ENCODE measurements around the gene RIPOR1.
"Not testable (repeated sequence)": the region's sequence is repeated elsewhere in the genome, so short reads cannot be mapped to it uniquely, and the experiment has no call there.

Gene RIPOR1

DNA sequence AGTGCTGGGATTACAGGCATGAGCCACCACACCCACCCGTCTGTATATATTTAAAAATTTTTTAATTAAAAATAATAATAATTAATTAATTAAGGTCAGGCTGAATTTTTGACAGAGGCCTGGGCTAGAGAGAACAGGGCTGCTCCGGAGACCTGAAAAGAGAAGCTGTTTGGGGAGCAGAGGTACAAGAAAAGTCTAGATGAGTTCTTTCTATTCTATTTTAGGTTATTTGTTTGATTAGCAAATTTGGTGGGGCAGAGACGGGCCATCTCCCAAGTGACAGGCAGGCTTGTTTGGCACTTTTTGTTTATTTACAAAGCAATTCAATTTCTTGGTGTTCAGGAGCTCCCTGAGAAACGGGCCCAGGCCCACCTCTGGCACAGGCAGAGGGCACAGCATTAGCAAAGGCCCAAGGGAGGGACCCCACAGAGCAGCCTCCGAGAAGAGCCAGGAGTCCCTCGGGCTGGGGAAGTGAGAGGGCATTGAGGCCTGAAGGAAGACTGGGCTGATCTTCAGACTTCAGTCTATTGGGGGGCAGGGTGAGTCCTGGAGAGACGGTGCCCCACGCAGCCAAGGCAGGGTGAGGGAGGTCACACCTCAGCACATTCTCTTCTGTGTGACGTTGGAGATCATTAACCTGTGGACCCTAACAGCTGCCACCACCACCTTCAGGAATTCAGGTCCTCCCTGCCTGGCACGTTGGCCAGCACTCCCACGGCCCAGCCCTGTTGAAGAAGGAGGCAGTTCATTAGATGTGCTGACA is 10.8 kb upstream of the RIPOR1 start:
- no peak for DNase-seq

DNA sequence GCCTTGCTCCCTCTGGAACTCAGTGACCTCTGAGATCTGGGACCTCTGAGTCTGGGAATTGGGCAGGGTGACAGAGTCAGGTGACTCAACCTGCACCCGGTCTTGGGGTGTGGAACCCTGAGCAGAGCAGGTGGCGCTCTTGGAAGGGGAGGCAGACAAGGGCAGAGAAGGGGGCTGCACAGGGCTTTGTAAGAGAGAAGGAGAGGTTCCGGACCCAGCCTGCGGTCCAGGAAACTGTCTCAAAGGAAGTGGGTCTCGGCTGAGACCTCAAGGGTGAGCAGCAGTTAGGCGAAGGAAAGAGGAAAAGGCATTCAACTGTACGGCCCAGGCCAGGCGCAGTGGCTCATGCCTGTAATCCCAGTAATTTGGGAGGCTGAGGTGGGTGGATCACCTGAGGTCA is 10.0 kb upstream of the RIPOR1 start:
- no peak for DNase-seq

DNA sequence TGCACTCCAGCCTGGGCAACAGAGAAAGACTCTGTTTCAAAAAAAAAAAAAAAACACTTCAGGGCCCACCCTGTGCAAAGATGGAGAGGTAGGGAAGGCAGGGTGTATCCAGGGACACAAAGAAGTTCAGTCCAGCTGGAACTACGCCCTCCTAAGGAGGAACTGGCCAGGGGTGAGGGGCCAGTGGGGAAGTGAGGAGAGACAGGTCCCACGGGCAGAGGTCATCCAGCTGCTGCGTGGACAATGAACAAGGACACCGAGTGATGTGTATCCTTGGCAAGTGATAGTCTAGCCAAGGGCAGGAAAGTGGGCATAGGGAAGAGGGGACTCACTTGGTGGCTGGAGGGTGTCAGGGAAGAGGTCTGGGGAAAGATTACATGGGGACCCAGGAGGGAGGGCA is 9.4 kb upstream of the RIPOR1 start:
- no peak for DNase-seq

DNA sequence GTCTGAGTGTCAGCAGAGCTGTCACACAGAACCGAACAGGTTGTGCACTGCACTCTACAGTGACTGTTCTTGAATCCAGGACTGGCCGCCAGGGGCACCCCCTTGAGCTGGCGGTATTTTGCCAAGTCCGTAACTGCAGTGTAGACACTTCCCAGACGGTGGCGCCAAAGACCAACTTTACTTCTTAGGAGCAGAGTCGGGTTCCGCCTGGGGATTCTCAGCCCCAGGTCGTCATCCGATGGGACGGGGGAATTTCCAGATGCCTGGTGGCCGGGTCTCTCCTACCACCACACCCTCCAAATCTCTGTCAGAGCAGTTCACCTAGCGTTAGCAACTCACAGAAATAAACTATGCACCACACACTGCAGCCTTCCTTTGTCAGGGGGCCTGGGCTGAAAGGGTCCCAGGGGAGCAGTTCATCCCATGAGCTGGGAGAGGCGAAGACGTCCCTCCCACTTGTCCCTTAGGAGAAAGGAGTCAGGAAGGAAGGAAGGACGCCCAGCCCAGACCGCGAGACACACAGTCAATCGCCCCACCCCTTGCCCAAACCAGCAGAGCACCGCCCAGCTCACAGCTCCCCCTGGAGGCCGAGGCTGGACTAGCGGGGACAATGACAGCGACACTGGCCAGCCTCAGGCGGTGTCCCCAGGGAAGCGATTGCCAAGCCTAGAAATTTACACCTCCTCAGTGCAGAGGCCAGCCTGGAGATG is 7.4 kb upstream of the RIPOR1 start:
- DNase-seq = peak; percentile 96

DNA sequence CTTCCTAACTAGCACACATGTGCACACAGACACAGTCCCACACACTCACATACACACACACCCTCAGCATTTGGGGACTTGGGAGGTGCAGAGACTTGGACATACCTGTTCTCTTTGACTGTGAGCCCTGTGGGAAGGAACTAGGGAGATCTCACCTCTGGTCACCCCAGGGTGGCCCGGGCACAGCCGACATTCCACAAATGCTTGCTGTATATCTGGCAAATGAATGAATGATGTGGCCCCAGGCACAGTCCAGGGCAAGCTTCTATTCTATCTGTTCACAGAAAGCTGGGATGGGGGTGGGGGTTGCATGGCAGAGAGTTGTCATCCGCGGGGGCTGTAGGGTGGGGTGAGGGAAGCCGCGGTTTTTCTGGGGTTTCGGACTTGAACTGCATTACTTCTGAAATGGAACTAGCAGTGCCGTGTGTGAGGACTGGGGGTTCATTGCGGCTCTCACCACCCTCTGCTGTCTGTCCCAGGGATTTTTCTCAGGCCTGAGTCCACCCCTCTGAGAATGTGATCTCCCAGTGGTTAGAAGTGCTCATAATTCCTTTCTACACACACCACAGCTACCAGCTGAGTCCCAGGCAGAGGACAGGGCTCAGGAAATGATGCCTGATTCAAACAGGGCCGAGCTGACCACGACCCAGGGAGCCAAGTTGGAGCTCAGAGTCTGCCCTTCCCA is 3.3 kb upstream of the RIPOR1 start:
- DNase-seq = no peak

DNA sequence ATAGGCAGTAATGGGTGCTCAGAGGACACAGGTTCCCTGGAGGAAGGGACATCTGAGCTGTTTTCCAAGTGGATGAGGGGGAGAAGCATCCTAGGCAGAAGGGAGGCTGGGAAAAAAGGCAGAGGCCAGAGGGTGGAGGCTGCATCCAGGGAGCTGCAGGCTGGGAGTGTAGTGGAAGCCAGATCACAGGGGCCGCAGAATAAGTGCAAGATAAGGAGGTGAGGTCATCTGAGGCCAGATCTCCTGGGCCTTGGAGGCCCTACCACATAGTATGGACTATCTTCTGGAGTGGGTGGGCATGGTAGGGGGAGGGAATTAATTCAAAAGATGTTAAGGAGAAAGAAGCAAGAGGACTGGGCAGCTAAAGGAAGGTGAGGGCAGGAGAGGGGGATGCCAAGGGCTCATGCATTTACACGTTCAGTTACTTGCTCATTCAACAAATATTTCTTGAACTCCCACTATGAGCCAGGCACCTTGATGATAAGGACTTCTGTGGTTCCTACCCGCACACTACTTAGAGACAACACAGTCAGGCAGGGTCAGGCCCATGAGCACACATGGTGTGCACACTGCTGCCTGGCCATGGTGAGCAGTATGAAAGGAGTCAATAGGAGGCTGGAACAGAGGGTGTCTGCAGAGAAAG is 2.4 kb upstream of the RIPOR1 start:
- no peak for DNase-seq

DNA sequence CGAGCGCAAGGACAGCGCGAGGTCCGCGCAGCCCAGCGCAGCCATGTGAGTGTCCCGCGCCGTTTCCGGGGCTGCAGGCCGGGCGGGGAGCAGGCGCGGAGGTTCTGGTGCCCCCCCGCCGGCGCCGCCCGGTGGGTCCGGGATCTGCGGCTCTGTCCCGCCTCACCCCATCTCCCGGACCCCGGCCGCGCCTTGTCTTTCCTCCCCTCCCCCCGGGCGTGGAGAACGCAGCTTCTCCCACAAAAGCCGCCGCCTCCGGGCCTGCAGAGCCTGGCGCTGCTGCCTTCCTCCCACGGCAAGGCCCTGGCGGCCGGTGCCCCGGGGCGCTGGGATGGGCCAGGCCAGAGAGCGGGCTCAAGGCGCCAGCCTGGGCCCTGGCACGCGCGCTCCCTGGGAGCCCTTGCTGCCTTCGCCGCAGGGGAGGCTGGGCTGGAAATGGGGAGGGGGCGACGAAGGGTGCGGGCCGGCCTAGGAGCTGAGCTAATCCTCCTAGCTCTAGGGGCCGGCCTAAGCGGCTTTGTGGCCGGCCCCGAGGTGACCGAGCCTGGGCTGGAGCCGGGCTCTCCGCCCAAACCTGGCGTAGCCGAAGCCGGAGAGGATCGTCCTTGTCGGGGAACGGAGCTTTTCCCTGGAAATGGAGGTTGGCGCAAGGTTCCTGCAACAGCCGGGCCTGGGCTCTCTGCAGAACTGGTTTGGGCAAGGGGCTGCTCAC is 397 bp downstream of the RIPOR1 start:
- DNase-seq = peak; percentile 85

DNA sequence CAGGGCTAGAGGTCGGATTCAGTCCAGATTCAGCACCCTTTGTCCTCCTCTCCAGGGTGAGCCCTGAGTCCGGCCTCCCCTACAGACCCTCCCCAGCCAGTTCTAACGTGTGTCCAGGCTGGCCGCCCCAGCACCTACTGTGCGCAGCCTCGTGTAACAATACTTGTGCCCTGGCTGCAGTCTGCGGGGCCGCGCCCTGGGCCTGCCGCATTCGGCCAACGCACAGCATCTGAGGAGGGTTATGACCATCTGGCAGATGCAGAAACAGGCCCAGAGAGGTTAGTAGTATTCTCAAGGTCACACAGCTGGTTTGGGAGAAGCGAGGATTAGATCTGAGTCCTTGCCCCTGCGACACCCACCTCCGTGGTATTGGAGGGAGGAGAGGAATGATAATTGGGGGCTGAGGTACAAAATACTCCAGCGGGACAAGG is 968 bp downstream of the RIPOR1 start:
- DNase-seq = no peak

DNA sequence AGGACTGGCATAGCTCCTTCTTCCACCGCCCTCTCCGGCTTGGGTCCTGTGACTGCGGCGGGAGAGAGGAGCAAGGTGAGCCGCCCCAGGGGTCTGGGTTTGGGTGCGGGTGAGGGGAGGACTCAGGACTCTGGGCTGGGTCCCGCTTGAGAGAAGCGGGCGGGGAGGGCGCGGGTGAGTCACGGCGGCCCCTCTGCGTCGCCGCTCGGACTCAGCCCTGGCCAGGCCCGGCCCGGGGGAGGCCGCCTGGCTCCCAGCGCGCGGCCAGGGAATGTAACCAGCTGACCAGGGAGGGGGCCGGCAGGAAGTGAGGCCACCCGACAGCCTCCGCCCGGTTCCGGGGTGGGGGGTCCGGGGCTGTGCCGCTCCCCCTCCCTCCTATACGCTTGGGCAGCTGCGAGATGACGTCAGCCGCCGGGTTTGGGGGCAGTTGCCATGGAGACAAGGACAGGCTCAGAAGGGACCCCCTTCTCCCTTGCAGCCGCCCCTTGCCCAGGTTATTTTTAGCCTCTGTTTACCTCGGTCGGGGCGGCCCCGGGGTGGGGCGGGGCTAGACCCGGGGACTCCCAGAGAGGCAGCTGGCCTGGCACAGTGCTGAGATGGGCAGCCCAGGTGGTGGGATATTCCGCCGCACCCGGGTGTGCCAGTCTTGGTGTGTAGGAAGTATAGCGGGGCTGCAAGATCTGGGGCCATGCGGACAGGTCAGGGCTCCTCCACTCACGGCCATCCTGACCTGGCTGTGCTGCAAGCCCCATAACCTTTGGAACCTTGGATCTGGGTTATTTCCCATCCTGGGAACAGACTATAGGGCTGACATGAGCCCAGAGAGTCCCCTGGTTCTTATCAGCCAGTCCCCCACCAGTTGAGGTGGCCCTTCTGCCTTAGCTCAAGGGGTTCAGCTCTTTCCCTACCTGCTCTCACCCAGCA is 1.6 kb downstream of the RIPOR1 start:
- peak; percentile 61 for DNase-seq

DNA sequence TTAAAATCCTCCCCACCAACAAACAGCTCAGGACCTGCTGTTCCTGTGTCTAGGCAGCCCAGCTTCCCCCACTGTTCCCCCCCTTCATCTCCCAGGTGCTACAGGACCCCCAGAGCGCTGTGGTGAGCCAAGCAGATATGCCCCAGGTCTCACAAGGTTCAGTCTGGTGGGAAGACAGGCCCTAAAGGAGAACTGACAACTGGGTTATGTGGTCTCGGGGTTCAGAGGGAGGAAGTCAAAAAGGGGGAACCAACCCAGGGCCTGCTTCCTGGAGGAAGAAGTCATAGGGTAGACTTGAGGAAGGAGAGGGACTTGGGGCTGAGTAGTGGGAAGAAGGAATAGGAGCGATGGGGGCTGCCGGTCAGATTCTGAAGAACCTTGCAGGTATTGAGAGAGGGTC is 2.6 kb downstream of the RIPOR1 start:
- no peak for DNase-seq

DNA sequence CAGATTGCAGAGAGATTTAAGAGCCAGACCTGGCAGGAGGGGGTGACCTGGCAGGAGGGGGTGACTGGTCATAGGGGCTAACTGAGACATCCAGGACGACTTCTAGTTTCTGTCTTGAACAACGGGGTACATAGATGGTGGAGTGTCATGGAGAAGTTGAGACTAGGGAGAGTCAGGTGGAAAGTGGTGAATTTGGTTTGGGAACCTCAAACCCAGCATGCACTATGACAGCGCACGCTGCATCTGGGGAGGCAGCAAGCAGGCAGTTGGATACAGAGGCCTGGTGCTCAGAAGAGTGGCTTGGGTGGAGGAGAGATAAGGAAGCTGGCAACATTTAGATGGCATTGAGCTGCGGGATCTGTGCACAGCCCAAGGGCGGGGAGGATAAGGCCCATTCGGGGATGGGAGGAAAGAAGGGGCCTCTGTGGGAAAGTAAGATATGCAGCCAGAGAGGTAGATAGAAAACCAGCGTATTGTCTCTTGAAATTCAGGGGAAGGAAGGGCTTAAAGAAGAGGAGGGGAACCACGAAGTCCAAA is 4.5 kb downstream of the RIPOR1 start:
- DNase-seq = no peak

DNA sequence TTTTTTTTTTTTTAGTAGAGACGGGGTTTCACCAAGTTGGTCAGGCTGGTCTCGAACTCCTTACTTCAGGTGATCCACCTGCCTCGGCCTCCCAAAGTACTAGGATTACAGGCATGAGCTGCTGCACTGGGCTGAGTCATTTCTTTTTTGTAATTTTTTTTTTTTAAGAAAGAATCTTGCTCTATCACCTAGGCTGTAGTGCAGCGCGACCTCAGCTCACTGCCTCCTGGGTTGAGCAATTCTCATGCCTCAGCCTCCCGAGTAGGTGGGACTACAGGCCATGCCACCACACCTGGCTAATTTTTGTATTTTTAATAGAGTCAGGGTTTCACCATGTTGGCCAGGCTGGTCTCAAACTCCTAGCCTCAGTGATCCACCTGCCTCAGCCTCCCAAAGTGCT is 5.4 kb downstream of the RIPOR1 start:
- DNase-seq = not testable (repeated sequence)

DNA sequence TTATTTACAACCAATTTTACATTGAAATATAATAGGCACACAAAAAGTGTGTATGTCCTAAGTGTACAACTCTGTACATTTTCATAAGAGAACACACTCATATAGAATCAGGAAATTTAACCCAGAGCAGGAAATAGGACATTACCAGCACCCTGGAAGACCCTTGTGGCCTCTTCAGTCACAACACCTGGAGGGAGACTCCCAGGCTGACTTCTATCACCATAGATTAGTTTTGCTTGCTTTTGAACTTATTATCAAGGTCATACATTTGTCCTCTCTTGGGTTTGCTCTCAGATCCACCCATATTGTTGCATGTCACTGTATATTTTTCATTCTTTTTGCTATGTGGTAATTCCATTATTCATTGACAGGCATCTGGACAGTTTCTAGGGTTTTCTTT is 5.8 kb downstream of the RIPOR1 start:
- DNase-seq = no peak

DNA sequence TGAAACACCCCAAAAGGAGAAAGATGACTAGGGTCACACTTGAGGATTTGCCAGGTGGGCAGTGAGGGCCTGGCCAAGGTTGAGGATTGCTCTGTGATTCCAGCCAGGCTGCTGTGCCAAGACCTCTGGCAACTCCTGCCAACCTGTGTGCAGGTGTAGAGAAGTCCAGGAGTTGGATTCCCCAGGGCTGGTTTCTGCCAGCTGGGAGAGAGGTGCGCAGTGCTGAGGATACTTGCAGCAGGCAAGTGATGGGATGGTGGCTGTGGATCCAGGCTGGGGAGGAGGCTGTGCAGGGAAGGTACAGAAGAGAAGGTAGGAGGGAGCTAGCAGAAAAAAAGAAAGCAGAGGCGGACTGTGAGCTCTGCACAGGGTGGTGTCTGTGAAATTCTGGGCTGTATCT is 6.6 kb downstream of the RIPOR1 start:
- DNase-seq = no peak

DNA sequence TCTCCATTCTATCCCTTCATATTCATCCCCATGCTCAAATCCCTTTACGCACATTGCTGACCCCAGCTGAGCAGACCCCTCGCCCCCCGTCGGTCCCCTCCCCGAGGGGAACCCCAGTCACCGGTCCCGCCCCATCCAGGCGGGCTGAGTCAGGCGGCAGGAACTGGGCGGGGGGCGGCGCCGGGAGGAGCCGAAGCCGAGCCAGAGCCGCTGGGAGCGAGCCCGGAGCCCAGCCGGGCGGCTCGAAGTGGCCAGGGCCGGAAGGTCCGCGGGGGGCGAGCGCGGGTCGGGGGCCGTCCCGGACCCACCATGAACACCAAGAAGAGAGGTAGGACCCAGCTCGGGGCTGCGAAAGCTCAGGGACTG is 8.6 kb downstream of the RIPOR1 start:
- DNase-seq = peak; percentile 46

DNA sequence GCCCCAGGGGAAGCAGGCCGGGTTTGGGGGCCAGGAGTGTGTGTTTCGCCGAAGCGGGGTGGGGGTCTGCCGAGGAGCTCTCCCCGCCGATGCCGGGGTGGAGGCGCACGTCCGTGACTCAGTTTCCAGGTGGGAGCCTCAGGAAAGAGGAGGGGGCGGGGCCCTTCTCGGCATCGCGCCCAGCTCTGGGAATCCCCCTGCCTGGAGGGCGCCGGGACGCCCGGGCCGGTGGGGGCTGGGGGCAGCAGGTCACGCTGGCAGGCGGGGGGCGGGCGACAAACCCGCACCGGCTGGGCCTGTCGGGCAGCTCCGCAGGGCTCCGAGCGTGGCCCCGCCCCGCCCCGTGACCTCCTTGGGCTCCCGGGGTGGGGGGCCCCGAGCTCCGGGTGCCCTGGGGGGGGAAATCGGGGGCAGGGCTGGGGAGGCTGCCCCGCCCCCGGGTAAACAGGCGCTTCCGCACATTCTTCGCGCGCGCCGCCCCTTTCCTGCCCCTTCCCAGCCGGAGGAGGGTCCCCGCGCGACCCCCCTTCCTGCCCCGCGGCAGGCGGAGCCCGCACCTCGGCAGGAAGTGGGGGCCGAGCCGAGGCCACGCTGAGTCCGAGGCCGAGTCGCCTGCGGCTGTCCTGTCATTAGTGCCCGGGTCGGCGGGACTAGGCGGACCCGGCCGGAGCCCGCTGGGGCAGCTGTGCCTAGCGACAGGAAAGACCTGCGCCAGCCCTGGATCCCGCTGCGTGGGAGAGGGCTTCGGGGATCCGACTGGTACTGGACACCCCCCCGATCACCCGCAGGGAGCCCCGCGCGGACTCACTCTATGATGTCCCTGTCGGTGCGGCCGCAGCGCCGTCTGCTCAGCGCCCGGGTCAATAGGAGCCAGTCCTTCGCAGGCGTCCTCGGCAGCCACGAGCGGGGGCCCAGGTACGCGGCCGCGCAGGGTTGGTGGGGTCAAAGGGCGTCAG is 9.3 kb downstream of the RIPOR1 start:
- DNase-seq = peak; percentile 67

DNA sequence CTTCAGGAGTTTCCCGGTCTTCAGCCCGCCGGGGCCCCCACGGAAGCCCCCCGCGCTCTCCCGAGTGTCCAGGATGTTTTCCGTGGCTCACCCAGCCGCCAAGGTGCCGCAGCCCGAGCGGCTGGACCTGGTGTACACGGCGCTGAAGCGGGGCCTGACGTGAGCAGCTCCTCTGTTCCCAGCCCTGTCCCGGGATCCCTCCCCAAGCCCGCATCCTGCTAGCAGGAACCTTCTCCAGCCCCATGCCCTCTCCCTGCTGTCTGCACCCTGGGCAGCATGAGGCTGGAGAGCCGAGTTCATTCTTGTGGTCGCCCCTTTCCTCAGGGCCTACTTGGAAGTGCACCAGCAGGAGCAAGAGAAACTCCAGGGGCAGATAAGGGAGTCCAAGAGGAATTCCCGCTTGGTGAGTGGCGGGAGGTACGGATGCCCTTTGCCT is 10.1 kb downstream of the RIPOR1 start:
- peak; percentile 38 for DNase-seq

DNA sequence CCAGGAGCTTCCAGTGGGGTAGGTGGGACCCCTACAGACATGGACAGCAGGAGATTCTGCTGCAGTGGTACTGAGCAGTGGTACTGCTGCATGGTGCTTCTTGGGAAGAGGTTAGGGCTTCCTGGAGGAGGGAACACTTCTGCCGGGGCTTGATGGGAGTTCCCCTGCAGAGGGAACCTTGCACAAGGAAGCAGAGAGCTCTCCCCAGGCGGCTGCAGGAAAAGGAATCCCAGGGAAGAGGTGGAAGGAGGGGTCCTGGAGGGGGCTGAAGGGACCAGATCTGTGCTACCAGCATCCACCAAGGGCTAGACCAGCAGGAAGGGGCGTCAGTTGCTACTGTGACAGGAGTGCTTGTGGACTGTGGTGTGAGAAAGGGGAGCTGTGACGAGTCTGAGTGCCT is 10.6 kb downstream of the RIPOR1 start:
- DNase-seq = no peak

DNA sequence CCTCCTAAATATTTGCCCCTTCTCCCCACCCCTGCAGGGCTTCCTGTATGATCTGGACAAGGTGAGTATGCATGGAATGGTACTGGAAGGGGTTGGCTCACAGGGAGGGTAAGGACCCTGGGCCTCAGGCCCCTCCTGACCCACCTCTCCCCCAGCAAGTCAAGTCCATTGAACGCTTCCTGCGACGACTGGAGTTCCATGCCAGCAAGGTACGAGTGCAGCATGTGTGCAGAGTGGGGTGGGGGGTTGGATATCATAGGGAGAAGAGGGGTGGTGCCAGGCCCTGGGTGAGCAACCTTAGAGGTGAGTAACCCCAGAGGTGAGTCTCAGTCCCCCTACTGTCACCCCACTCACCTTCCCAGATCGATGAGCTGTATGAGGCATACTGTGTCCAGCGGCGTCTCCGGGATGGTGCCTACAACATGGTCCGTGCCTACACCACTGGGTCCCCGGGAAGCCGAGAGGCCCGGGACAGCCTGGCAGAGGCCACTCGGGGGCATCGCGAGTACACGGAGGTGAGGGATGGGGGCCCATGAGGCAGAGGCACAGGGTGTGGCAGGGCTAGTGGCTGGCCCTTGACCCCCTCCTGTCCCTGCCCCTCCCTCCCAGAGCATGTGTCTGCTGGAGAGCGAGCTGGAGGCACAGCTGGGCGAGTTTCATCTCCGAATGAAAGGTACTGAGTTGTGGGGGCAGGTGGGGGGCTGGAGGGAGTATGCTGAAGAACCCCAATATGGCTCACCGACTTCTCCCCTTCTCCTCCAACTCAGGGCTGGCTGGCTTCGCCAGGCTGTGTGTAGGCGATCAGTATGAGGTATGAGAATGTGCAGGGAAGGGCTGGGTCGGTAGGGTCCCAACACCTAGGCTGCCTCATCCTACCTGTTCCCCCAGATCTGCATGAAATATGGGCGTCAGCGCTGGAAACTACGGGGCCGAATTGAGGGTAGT is 11.3 kb downstream of the RIPOR1 start:
- DNase-seq = no peak
